Fibroblast of skin of left quadriceps (primary cell): ENCODE measurements around the gene RANBP17.
"Not testable (repeated sequence)": the region's sequence is repeated elsewhere in the genome, so short reads cannot be mapped to it uniquely, and the experiment has no call there.

Source experiments
- DNase-seq, 2 experiments: peaks; one replicate each; pipeline ENCODE4 v3.0.0-alpha.2; 2013; ENCODE audit warnings: low read depth in 2 of 2

The RANBP17 gene

GRCh38 chr5:171155621-171156020 is 293.8 kb downstream of the RANBP17 start:
- peak; percentile 42 to 45 for DNase-seq

DNA sequence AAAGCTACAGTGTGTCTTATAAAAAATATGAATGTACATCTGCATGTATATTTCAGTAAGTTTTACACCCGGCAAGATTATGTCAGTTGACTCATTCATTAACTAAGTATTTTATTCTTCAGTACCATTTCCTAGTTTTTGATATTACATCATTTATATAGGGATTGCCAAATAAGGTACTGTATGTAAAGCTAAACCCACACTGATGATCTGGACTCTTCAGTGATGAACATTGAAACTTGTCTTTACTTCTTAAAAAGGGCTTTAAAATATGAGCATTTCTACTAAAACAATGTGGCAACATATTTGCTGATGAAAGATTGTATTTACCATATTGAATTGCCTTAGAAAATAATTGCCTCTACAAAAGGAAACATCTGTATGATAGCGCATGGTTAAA is 295.5 kb downstream of the RANBP17 start:
- peak; percentile 52 to 55 for DNase-seq

DNA sequence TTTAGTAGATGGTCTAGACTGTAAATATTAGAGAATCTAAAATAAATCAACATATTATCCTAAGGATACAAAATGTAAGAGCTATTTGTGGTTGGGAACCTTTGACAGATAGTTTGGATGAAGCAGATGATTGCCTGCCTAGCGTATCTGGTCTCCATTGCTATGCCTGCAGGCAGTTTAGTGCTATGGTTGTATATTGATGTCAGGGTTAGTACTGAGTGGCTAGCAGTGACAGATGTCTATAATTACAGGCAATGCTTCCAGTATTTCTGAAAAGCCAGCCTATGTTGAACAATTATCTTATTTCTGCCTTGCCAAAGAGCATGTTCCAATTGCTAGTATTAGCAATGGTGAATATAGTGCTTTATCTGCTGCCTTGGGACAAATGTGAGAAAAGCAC is 296.0 kb downstream of the RANBP17 start:
- no peak for DNase-seq

GRCh38 chr5:171158581-171158980 is 296.8 kb downstream of the RANBP17 start:
- DNase-seq, result no peak

- DNase-seq, result no peak
Measured at GRCh38 chr5:171162165-171162564, 300.3 kb downstream of the RANBP17 start.

- DNase-seq, result no peak
Measured at GRCh38 chr5:171162596-171162995, 300.8 kb downstream of the RANBP17 start.

- DNase-seq, result no peak
Measured at GRCh38 chr5:171166766-171167165, 304.9 kb downstream of the RANBP17 start.

GRCh38 chr5:171168171-171168570 is 306.4 kb downstream of the RANBP17 start:
- DNase-seq, result no peak

DNA sequence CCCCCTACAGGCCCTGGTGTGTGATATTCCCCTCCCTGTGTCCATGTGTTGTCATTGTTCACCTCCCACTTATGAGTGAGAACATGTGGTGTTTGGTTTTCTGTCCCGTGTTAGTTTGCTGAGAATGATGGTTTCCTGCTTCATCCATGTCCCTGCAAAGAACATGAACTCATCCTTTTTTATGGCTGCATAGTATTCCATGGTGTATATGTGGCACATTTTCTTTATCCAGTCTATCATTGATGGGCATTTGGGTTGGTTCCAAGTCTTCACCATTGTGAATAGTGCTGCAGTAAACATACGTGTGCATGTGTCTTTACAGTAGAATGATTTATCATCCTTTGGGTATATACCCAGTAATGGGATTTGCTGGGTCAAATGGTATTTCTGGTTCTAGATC is 313.1 kb downstream of the RANBP17 start:
- not testable (repeated sequence) for DNase-seq

GRCh38 chr5:171175746-171176145 is 313.9 kb downstream of the RANBP17 start:
- no peak for DNase-seq

DNA sequence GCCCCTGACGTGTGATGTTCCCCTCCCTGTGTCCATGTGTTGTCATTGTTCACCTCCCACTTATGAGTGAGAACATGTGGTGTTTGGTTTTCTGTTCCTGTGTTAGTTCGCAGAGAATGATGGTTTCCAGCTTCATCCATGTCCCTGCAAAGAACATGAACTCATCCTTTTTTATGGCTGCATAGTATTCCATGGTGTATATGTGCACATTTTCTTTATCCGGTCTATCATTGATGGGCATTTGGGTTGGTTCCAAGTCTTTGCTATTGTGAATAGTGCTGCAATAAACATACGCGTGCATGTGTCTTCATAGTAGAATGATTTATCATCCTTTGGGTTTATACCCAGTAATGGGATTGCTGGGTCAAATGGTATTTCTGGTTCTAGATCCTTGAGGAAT is 316.4 kb downstream of the RANBP17 start:
- DNase-seq, result not testable (repeated sequence)

- DNase-seq, result no peak
Measured at GRCh38 chr5:171188016-171188415, 326.2 kb downstream of the RANBP17 start.

DNA sequence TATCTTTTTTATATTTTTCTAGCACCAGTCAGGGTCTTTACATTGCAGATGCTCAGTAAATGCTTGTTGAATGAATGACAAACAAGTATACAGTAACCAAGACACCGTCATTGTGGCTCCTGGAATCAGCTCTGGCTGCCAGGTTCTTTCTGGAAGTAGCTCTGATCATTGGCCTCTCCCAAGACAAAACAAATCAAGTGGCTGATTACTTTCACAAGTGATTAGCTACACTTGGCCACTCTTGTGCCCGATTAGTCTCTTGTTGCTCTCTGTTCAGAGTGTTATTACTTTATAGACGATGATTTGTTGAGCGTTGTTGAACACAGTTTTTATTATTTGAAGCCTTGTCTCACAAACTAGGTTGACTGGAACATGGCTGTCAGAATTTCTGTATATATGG is 327.6 kb downstream of the RANBP17 start:
- no peak for DNase-seq

DNA sequence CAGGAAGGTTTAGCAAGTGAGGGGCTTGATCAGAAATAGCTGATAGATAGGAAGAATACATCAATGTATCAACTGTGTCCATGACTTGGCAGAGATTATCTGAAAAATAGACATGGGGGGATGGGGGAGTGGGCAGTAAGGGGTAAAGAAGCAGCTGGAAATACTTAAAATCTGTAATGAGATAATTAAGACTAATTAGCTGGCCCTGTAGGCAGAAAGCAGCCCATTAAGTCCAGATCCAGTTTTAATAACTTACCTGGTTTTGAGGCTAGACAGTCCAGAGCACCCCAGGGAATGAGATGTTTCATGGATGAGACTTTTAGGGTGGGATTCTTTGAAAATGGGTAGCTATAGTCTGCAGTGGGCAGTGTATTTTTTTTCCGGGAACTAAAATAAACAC is 330.3 kb downstream of the RANBP17 start:
- no peak for DNase-seq

DNA sequence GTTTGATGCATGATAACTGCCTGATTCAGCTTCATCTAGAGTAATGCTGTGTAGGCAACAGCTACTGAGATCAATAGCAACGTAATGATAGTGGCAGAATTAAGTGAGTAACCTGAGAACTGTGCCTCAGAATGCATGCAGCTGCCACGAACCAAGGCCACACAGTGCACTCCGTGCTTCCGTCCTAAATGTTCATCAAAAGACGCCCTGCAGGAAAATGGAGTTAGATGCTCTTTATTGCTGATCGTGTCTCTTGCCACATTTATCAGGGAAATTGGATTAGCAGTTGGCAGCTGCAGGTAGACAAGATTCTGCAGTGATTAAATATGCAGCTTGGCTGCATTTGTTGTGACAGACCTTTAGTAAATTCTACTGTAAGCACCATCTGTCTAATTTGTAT is 339.5 kb downstream of the RANBP17 start:
- no peak for DNase-seq

DNA sequence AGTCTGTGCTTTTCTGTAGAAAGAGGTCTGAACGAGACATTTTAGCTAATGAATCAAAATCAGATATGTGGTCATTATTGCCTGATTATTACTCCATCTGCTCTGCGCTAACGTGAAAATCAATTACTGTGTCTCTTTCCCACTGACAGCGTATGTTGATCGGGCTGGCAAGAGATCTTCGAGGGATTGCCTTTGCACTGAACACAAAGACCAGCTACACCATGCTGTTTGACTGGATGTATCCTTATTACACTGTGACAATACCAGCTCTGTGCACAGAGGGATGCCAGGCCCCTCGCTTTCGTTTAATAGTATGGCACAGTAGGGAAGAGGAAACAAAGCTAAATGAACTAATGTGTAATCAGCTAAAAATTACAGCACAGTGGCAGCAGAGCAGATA is 343.6 kb downstream of the RANBP17 start:
- no peak for DNase-seq

- peak; percentile 34 to 38 for DNase-seq
Measured at GRCh38 chr5:171207256-171207847, 345.5 kb downstream of the RANBP17 start.

DNA sequence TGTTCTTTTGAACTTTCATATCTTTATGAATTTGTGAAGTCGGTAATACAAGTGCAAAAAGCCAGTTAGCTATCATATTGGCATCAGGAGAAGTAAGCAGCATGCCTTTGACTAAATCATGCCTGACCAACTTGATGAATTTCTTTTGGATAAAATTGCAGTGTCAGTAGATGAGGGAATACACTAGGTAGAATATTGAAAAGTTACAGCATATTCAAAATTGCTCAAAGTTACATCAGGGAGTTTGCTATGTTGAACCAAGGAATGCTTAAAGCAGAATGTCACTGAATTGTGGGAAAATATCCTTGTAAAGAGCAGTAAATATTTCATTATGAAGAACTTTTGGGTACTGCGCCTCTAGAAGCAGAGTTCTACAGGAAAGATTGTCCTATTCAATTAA is 360.1 kb downstream of the RANBP17 start:
- peak in 1 of 2 experiments; percentile 4 for DNase-seq

DNA sequence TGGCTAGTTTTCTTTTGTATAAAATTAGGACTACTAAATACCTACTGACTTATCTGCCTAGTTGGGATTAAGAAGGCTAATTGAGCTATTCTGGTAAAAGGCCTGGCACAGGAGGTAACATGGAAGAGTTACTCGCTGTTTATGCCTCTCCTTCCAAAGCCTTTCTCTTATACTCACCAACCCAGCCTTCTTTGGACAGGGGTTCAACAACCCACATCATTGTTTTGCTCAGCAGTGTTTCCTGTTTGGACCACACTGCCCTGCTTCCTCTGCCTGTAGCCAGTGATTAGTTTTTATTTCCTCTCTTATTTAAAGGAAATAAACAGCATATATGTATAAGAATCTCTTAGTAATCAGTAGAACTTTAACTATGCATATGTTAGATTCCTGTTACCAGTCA is 362.1 kb downstream of the RANBP17 start:
- no peak for DNase-seq

DNA sequence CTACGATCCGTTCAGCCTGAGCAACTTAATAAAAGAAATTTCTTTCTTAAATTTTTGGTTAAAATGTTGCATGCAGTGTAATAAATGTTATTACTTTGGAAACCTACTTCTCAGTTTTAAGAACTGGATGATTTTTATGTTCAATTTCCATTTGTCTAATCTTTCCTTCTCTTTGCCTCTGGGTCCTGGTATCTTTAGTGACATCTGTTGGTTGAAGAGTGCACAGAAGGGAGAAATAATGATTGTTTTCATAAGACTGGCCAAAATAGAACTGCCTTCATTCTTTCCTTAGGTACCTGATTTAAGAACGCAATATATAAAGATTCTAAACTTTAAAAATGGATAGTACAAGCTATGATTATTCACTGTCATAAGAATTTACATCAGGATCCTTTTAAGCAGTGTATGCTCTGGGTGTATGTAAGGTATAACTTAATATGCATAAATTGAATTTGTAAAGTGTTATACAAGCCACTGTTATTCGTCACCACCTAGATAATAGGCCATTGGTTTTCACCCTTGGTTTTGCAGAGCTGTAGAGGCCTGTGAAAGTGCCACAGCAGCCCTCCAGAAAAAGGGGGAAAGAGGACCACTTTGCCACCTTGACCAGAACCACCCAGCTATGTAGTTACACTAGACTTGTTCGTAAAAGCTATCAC is 364.4 kb downstream of the RANBP17 start:
- DNase-seq, result no peak

DNA sequence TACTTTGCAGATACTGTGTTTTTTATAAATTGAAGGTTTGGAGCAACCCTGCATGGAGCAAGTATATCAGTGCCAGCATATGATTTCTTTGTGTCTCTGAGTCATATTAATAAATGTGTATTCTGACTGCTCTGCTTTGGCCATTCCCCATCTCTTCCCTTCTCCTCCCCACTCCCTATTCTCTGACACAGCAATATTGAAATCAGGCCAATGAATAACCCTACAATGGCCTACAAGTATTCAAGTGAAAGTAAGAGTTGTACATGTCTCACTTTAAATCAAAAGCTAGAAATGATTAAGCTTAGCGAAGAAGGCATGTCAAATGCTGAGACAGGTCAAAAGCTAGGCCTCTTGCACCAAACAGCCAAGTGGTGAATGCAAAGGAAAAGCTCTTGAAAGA is 365.0 kb downstream of the RANBP17 start:
- no peak for DNase-seq

GRCh38 chr5:171236651-171237050 is 374.8 kb downstream of the RANBP17 start:
- no peak for DNase-seq

- DNase-seq, result no peak
Measured at GRCh38 chr5:171242521-171242920, 380.7 kb downstream of the RANBP17 start.

GRCh38 chr5:171246231-171246630 is 384.4 kb downstream of the RANBP17 start:
- no peak for DNase-seq
